GM19455 (cell line): ENCODE measurements around the gene NACAD.
"Not testable (repeated sequence)": the region's sequence is repeated elsewhere in the genome, so short reads cannot be mapped to it uniquely, and the experiment has no call there.

Source experiments
- ATAC-seq: cut with Tn5 transposase; IDR thresholded peaks from one replicate; pipeline ENCODE4 v1.9.1; 2021; ENCODE audit not compliant: unreplicated experiment

Gene NACAD

GRCh38 chr7:45060295-45060694, 28.5 kb downstream of the NACAD start:
- ATAC-seq: no peak

- ATAC-seq: no peak
Observed at GRCh38 chr7:45057878-45058277, 30.9 kb downstream of the NACAD start.

GRCh38 chr7:45055594-45056219, 33.1 kb downstream of the NACAD start:
- ATAC-seq: no peak

GRCh38 chr7:45055016-45055415, 33.8 kb downstream of the NACAD start:
- ATAC-seq: no peak

- ATAC-seq: no peak
Observed at GRCh38 chr7:45054442-45054841, 34.3 kb downstream of the NACAD start.

GRCh38 chr7:45053941-45054340, 34.8 kb downstream of the NACAD start:
- ATAC-seq: no peak

- ATAC-seq: no peak
Observed at GRCh38 chr7:45053401-45053800, 35.4 kb downstream of the NACAD start.

- ATAC-seq: no peak
Observed at GRCh38 chr7:45052011-45052410, 36.8 kb downstream of the NACAD start.

- no peak for ATAC-seq
Observed at GRCh38 chr7:45050198-45050597, 38.6 kb downstream of the NACAD start.

- no peak for ATAC-seq
Observed at GRCh38 chr7:45048748-45049147, 40.0 kb downstream of the NACAD start.

GRCh38 chr7:45044338-45044737, 44.4 kb downstream of the NACAD start:
- no peak for ATAC-seq

- no peak for ATAC-seq
Observed at GRCh38 chr7:45039106-45039505, 49.7 kb downstream of the NACAD start.

GRCh38 chr7:45037876-45038275, 50.9 kb downstream of the NACAD start:
- ATAC-seq: no peak

GRCh38 chr7:45036796-45037195, 52.0 kb downstream of the NACAD start:
- ATAC-seq: no peak

- ATAC-seq: no peak
Observed at GRCh38 chr7:45036317-45036716, 52.5 kb downstream of the NACAD start.

GRCh38 chr7:45035893-45036292, 52.9 kb downstream of the NACAD start:
- no peak for ATAC-seq

- no peak for ATAC-seq
Observed at GRCh38 chr7:45035371-45035770, 53.4 kb downstream of the NACAD start.

GRCh38 chr7:45034710-45035109, 54.1 kb downstream of the NACAD start:
- ATAC-seq: not testable (repeated sequence)

- no peak for ATAC-seq
Observed at GRCh38 chr7:45033931-45034290, 54.9 kb downstream of the NACAD start.

GRCh38 chr7:45033261-45033930, 55.4 kb downstream of the NACAD start:
- ATAC-seq: no peak

- no peak for ATAC-seq
Observed at GRCh38 chr7:45032421-45032820, 56.3 kb downstream of the NACAD start.

- ATAC-seq: no peak
Observed at GRCh38 chr7:45031829-45032228, 56.9 kb downstream of the NACAD start.
